SK-N-SH (cell line): ENCODE results near the gene CACNB3.
"Not testable (repeated sequence)": the region's sequence is repeated elsewhere in the genome, so short reads cannot be mapped to it uniquely, and the experiment has no call there.

ENCODE experiments used
- CTCF ChIP-seq: fragments of 200-600 bp; sonication (generic); IDR thresholded peaks from 2 replicates; pipeline ENCODE4 v1.6.1; 2017; ENCODE audit warnings: antibody characterized with exemption, mild to moderate bottlenecking, moderate library complexity
- FOXJ3 ChIP-seq: sonication (generic); formaldehyde crosslinking; IDR thresholded peaks from 2 replicates; pipeline ENCODE4 v1.5.1; 2020; ENCODE audit warnings: mild to moderate bottlenecking, missing genetic modification reagents
- FOXM1 ChIP-seq: IDR thresholded peaks from 2 replicates; pipeline ENCODE4 v1.4.0; 2012; ENCODE audit warnings: low read depth, mild to moderate bottlenecking
- GATA2 ChIP-seq: sonication (generic); formaldehyde crosslinking; IDR thresholded peaks from 2 replicates; pipeline ENCODE4 v1.5.0; 2020; ENCODE audit warnings: mild to moderate bottlenecking, missing genetic modification reagents
- IRF3 ChIP-seq: fragments of 150-350 bp; IDR thresholded peaks from 2 replicates; pipeline ENCODE4 v1.6.1; 2016; ENCODE audit warnings: mild to moderate bottlenecking, low read depth, low read length
- JUND ChIP-seq: IDR thresholded peaks from 2 replicates; pipeline ENCODE4 v1.4.0; 2012
- MXI1 ChIP-seq: IDR thresholded peaks from 2 replicates; pipeline ENCODE4 v1.6.1; 2012; ENCODE audit warnings: mild to moderate bottlenecking, low read depth, low read length, improper control_type of control experiment
- POLR2AphosphoS5 ChIP-seq: IDR thresholded peaks from 2 replicates; pipeline ENCODE4 v1.6.1; 2012; ENCODE audit warnings: low read depth, low read length
- RAD21 ChIP-seq: IDR thresholded peaks from 2 replicates; pipeline ENCODE4 v1.6.1; 2012; ENCODE audit warnings: mild to moderate bottlenecking, low read length
- RFX5 ChIP-seq: IDR thresholded peaks from 2 replicates; pipeline ENCODE4 v1.6.1; 2012; ENCODE audit warnings: mild to moderate bottlenecking, improper control_type of control experiment, low read length
- SIN3A ChIP-seq: IDR thresholded peaks from 2 replicates; pipeline ENCODE4 v1.6.1; 2012; ENCODE audit warnings: low read depth, mild to moderate bottlenecking, low read length, moderate library complexity, borderline replicate concordance
- SMC3 ChIP-seq: IDR thresholded peaks from 2 replicates; pipeline ENCODE4 v1.6.1; 2012; ENCODE audit warnings: low read depth, low read length, improper control_type of control experiment
- YY1 ChIP-seq: IDR thresholded peaks from 2 replicates; pipeline ENCODE4 v1.4.0; 2012; ENCODE audit warnings: low read depth, mild to moderate bottlenecking

GRCh38 chr12:48873534-48873933, 55.2 kb downstream of the CACNB3 start:
- TF ChIP-seq FOXJ3 (CRISPR knock-in tag); CTCF; RFX5; YY1; SMC3; IRF3; RAD21; POLR2AphosphoS5; GATA2 (CRISPR knock-in tag); SIN3A; JUND; MXI1; FOXM1: not testable (repeated sequence)
